Measurements from ENCODE around the gene CEP104.

GRCh38 chr1:3852091-3852490 lies 4.9 kb downstream of the CEP104 start:
- TF ChIP-seq HDAC2 (IDR thresholded peaks at IDR 0.05) (no peak), CHD2 (IDR thresholded peaks at IDR 0.05; ENCODE audit: borderline replicate concordance, low read depth, low read length) (no peak), TBL1XR1 (IDR thresholded peaks at IDR 0.05; ENCODE audit: low read depth, low read length) (no peak), POLR2A (IDR thresholded peaks at IDR 0.05; ENCODE audit: low read depth, low read length) (no peak), NFYA (IDR thresholded peaks at IDR 0.05; ENCODE audit: borderline replicate concordance, low read depth, low read length) (no peak)
